Immature natural killer cell (primary cell): ENCODE measurements around the gene U2AF1L4. TPM values are rescaled to one million over a fixed set of nuclear protein-coding genes. Genes with fewer than 3 reads are reported as not detected.
A peak's percentile ranks its signal among the peaks of the same experiment; 100 is the strongest.

ENCODE experiments used
- DNase-seq, 3 donors: peaks; one replicate each; pipeline ENCODE4 v3.0.0; 2022; ENCODE audit warnings: mixed read lengths in 1 of 3
- H3K27ac Mint-ChIP-seq, 6 donors: one replicate each; pipeline ENCODE4 v1.8.0; 2020; ENCODE audit warnings: mixed read lengths in 6 of 6, mild to moderate bottlenecking in 5 of 6, inconsistent platforms in 4 of 6, moderate library complexity in 3 of 6
- H3K27me3 Mint-ChIP-seq, 3 donors: one replicate each; pipeline ENCODE4 v1.8.0; 2020 to 2021; ENCODE audit warnings: low read depth in 3 of 3, mild to moderate bottlenecking in 3 of 3, mixed read lengths in 3 of 3, moderate library complexity in 3 of 3, inconsistent platforms in 1 of 3
- H3K36me3 Mint-ChIP-seq, 3 donors: one replicate each; pipeline ENCODE4 v1.8.0; 2020; ENCODE audit warnings: mixed read lengths in 3 of 3, inconsistent platforms in 2 of 3, mild to moderate bottlenecking in 2 of 3
- H3K4me1 Mint-ChIP-seq, 2 donors: one replicate each; pipeline ENCODE4 v1.8.0; 2020; ENCODE audit warnings: inconsistent platforms in 2 of 2, mild to moderate bottlenecking in 2 of 2, mixed read lengths in 2 of 2, moderate library complexity in 1 of 2
- H3K4me3 Mint-ChIP-seq, 5 donors: one replicate each; pipeline ENCODE4 v1.8.0; 2020; ENCODE audit warnings: mild to moderate bottlenecking in 5 of 5, mixed read lengths in 5 of 5, inconsistent platforms in 3 of 5, moderate library complexity in 3 of 5
- H3K9me3 Mint-ChIP-seq, 6 donors: one replicate each; pipeline ENCODE4 v1.8.0; 2020; ENCODE audit warnings: mild to moderate bottlenecking in 6 of 6, mixed read lengths in 6 of 6, inconsistent platforms in 4 of 6, moderate library complexity in 3 of 6
- polyA plus RNA-seq, 3 donors: library from polyadenylated mRNA; unstranded; fragments of 300-500 nt; fragmentation: Illumina TruSeq; gene quantifications; one replicate each; pipeline ENCODE4 v1.2.3, GENCODE V29; 2021

Gene U2AF1L4
- polyA plus RNA-seq, 3 donors from 2014 or later = 11.8 to 21.4 (median 15.8) TPM

DNA sequence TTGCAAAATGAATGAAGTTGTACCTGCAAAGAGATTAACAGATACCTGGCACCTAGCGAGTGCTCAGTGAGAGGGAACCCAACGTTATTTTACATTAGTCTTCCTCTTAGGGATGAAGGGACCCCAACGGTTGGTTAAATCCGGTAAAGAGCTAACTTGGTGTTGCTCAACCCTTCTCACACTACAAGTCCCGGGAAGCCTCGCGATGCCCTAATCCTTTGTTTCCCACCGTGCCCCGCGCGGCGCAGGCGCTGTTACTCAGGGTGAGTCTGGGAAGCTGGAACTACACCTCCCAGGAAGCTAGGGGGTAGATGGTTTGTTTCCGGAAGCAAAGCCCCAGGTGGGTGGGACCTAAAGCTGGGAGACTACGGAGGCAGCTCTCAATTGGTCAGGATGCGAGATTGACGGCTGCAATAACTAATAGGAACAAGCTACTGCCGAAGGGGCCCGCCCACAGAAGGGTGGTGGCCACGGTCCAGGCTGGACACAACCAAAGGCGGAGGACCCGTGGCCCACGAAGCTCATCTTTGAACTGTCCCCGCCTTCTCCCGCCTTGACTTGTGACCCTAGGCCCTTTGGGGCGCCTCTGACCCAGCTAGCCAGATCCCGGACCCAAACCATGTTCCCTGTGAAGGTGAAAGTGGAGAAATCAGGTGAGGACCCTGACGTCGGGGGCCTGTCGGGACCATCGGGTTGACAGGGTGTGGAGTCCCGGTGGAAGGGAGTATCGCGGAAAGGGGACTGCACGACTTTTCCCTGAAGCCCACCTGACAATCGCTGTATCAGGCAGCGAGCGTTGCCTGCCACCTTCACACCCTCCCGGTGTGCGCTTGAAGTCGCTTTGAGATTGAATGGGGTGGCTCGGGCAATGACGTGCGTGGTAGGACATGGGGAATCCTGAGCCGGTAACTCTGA is 3.1 kb upstream of the U2AF1L4 start, which contains the start of gene LIN37:
Gene LIN37 (plus strand): TSS at position 471 of the 915 bp plus-strand sequence. CDS start 149 bp downstream, at position 620.
- peak; percentile 99 for DNase-seq
- H3K4me3 Mint-ChIP-seq = peak within 1 kb of the TSS; percentile 96 to 98 (median 96)
- H3K27me3 Mint-ChIP-seq = peaks cover 6 to 9% (median 7%) of the 10 kb centered on the region in 3 donors
- H3K9me3 Mint-ChIP-seq = no peaks in the 10 kb centered on the region
- peaks cover 47 to 54% of the 10 kb centered on the region in 2 donors for H3K4me1 Mint-ChIP-seq
- H3K36me3 Mint-ChIP-seq = peaks cover 0 to 5% (median 0%) of the 10 kb centered on the region in 3 donors
- peak within 1 kb of the TSS; percentile 83 to 95 (median 93) for H3K27ac Mint-ChIP-seq

DNA sequence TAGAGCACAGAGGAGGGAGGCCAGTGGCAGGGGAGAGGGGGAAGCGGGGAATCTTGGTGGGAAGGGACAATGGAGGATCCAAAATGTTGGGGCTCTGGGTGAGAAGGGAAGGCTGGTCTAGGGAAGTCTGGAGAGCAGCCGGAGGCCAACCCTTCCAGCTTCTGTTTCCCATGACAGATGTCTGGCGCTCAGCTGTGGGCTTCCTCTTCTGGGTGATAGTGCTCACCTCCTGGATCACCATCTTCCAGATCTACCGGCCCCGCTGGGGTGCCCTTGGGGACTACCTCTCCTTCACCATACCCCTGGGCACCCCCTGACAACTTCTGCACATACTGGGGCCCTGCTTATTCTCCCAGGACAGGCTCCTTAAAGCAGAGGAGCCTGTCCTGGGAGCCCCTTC is 1.3 kb upstream of the U2AF1L4 start:
- Mint-ChIP-seq H3K27ac (peak overlapping the region; percentile 81 to 100 (median 99)), H3K36me3 (peaks cover 0 to 5% (median 0%) of the 10 kb centered on the region in 3 donors), H3K9me3 (no peaks in the 10 kb centered on the region), H3K4me3 (peak overlapping the region; percentile 96 to 99 (median 98)), H3K4me1 (peaks cover 61 to 66% of the 10 kb centered on the region in 2 donors), H3K27me3 (peaks cover 9 to 10% (median 9%) of the 10 kb centered on the region in 3 donors)
- DNase-seq = no peak

DNA sequence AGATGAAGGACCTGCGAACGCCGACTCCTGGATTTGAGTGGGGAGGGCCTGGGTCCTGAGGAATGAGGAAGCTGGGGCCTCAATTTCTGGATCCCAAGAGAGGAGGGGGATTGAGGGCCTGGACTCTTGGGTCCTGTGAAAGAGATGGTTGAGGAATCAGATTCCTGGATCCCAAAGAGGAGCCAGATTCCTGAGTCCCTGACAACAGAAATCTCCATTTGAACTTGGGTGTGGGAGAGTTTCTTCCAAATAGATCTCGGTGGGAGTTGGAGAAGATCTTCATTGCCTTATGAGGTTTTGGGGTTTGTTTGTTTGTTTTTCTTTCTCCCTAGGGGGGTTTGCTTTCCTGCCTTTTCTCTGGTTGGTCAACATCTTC is 857 bp upstream of the U2AF1L4 start:
- no peaks in the 10 kb centered on the region for H3K9me3 Mint-ChIP-seq
- peak overlapping the region; percentile 98 to 100 (median 99) for H3K27ac Mint-ChIP-seq
- H3K36me3 Mint-ChIP-seq = peaks cover 0 to 5% (median 0%) of the 10 kb centered on the region in 3 donors
- H3K4me3 Mint-ChIP-seq = peak overlapping the region; percentile 96 to 99 (median 98)
- no peak for DNase-seq
- H3K4me1 Mint-ChIP-seq = peaks cover 61 to 67% of the 10 kb centered on the region in 2 donors
- peaks cover 9 to 10% (median 9%) of the 10 kb centered on the region in 3 donors for H3K27me3 Mint-ChIP-seq

DNA sequence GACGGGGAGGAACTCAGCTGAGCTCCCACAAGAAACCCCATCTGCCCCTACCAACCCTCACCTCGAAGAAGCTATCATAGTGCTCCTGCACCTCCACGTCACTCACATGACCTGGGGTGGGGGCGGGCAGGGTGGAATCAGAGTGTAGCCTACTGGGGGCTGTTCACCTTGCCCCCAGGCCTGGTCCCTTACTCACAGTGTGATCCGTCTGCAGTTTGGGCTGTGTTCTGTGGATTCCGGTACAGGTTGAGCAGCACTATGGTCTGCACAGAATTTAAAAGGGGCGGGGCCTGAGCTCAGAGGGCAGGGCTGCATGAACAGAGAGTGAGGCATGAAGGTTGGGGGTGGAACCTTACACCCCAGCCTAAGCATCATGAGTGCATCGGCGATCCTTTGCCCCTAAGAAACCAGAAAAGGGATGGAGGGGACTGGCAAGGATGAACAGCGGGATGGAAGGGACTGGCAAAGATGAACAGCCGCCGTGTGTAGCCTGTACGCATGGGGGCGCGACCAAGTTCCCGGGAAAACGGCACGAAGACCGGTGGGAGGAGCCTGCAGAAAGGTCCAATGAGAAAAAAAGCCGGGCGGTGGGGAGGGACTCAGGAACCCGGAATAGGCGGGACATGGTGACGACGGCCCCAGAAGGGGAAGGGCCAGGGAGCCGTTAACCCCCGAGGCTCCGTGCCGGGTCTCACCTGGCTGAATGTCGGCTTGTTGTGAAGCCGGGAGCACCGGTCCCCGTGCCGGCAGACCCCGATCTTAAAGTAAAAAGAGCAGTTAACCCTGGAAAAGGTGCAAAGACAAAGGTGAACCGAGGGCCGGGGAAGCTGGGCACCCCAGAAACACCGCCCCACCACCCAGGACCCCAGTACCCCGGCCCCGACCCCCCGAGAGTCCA is 539 bp downstream of the U2AF1L4 start:
- Mint-ChIP-seq H3K4me1 (peaks cover 66 to 75% of the 10 kb centered on the region in 2 donors), H3K27ac (peak overlapping the region; percentile 98 to 100 (median 99)), H3K9me3 (no peaks in the 10 kb centered on the region), H3K27me3 (peaks cover 13 to 14% (median 13%) of the 10 kb centered on the region in 3 donors), H3K4me3 (peak overlapping the region; percentile 96 to 99 (median 98)), H3K36me3 (peaks cover 0 to 5% (median 0%) of the 10 kb centered on the region in 3 donors)
- peak; percentile 93 to 95 (median 94) for DNase-seq

DNA sequence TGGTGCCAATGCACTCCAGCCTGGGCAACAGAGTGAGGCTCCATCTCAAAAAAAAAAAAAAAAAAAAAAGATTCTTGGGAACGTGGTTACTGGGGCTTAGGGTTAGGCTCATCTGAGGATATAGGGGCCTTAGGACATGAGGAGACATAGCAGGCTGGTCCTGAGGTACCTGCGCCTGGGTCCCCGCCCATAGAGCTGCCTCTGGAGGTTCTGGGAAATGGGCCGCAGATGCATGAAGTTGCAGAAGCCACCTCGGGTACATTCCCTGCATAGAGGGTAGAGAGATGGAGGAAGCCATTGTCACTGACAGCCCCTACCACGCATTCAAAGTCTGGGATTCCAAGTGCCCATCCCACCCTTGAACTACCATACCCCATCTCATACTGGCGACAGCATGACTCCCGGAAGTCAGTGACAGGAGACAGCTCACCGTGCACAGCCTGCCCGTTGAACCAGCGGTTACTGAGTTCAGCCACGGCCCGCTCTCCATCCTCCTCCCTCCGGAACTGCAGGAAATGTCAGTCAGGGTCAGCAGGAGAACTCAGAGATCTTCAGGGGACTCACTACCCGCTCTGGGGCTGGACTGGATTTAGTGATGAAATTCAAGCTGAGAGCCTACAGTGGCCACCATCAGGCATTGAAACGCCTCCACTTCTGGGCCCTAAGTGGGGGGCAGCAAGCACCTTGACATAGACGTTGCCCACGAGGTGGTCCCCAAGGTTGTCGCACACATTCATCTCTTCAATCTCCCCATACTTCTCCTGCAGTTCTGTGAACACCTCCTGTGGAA is 1.4 kb downstream of the U2AF1L4 start:
- H3K4me3 Mint-ChIP-seq = peak overlapping the region; percentile 96 to 99 (median 98)
- no peak for DNase-seq
- peaks cover 67 to 68% of the 10 kb centered on the region in 2 donors for H3K4me1 Mint-ChIP-seq
- peaks cover 0 to 5% (median 0%) of the 10 kb centered on the region in 3 donors for H3K36me3 Mint-ChIP-seq
- H3K9me3 Mint-ChIP-seq = no peaks in the 10 kb centered on the region
- peaks cover 13 to 14% (median 13%) of the 10 kb centered on the region in 3 donors for H3K27me3 Mint-ChIP-seq
- H3K27ac Mint-ChIP-seq = peak overlapping the region; percentile 98 to 100 (median 99)

DNA sequence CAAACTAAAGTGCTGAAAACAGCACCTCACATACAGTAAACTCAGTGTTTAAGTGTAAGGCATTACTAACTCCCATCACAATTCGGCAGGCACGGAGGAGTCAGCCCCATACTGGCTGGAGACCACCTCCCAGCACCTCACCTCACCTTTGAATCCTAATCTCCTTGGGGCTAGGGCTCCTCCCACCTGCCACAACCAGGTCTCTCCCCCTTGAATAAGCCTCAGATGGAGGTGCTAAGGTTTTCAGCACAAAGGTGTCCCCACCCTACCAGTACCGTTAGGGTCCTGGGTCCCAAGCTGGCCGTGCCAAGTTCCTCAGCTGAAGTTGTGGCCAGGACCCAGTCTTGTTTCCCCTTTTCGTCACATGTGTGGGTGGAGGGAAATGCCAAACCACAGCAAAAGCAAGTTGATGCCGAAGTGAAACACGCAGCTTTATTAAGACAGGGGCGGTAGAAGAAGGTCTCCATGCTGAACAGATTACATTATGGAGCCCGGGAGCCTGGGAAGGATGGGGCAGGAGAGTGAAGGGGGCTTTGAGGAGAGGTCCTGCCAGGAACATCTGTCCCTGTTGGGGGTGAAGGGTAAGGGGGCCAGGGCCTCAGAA is 3.0 kb downstream of the U2AF1L4 start, which contains the start of gene IGFLR1:
Gene IGFLR1 (minus strand): TSS at position 332 of the 604 bp plus-strand sequence. CDS start 1,272 bp downstream, outside the sequence.
- peak; percentile 62 to 65 (median 63) for DNase-seq
- Mint-ChIP-seq H3K4me1 (peaks cover 52 to 54% of the 10 kb centered on the region in 2 donors), H3K9me3 (no peaks in the 10 kb centered on the region)

DNA sequence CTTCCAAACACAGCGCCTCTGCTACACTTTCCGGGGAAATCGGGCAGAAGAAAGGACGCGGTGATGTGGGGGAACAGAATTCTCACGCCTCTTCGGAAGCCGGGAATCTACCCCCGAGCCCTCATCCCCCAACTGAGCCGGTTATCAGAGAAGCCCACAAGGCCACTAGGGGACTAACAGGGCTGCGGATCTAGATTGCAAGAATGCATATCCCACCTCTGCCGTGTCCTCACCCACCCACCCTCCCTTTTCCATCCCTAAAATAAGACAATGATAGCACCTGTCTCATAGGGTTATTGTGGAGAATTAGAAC is 4.1 kb downstream of the U2AF1L4 start:
- DNase-seq = no peak
- H3K27me3 Mint-ChIP-seq = peaks cover 10 to 14% (median 13%) of the 10 kb centered on the region in 3 donors
- H3K4me1 Mint-ChIP-seq = peaks cover 44 to 48% of the 10 kb centered on the region in 2 donors
- H3K4me3 Mint-ChIP-seq = peak overlapping the region; percentile 87 to 98 (median 94)
- H3K36me3 Mint-ChIP-seq = peaks cover 0 to 5% (median 3%) of the 10 kb centered on the region in 3 donors
- H3K27ac Mint-ChIP-seq = peak overlapping the region; percentile 85 to 95 (median 93)
- no peaks in the 10 kb centered on the region for H3K9me3 Mint-ChIP-seq

More for the DNA sequence above, 3.0 kb downstream of the U2AF1L4 start, which contains the start of gene IGFLR1:
- H3K27ac Mint-ChIP-seq = peak within 1 kb of the TSS; percentile 90 to 98 (median 95)
- H3K27me3 Mint-ChIP-seq = peaks cover 10 to 14% (median 13%) of the 10 kb centered on the region in 3 donors
- H3K36me3 Mint-ChIP-seq = peaks cover 0 to 5% (median 0%) of the 10 kb centered on the region in 3 donors
- peak within 1 kb of the TSS; percentile 87 to 98 (median 92) for H3K4me3 Mint-ChIP-seq

DNA sequence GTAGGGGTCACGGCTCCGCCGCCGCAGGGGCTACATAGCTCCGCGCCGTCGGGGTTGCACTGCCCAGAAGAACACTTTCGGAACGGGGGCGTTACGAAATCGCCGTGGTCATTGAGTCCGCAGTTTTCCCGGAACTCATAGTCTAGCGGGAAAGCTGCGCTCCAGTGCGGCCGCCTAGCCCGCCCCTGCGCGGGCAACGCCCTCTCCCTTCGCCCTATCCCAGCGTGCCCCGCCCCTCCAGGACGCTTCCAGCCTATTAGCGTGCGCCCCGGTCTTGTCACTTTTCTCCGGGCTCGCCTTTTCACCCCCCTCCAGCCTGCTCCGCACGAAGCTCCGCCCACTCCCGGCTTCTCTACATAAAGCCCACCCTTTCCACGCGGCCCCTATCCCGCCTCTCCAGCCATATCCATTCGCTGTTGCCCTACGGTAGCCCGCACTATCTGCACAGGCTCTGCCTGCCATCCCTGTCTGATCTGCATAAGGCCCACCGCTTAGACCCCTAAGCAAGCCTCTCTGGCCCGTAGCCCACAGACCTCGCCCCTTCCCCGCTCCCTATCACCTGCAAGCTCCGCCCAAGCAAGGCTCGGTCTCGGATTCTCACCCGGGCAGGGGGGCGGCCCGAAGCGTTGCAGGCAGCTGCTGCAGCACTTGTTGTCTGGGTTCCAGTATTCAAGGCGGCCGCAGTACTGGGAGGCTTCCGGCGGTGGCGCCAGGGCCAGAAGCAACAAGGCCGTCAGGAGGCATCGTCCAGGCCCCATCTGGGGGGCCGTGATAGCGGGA is 4.6 kb downstream of the U2AF1L4 start:
- DNase-seq = peak; percentile 92 to 93 (median 92)
- Mint-ChIP-seq H3K27me3 (peaks cover 10 to 14% (median 13%) of the 10 kb centered on the region in 3 donors), H3K9me3 (no peaks in the 10 kb centered on the region), H3K4me3 (peak overlapping the region; percentile 87 to 97 (median 94)), H3K4me1 (peaks cover 39 to 42% of the 10 kb centered on the region in 2 donors), H3K27ac (peak overlapping the region; percentile 85 to 94 (median 91)), H3K36me3 (peaks cover 0 to 5% (median 5%) of the 10 kb centered on the region in 3 donors)

DNA sequence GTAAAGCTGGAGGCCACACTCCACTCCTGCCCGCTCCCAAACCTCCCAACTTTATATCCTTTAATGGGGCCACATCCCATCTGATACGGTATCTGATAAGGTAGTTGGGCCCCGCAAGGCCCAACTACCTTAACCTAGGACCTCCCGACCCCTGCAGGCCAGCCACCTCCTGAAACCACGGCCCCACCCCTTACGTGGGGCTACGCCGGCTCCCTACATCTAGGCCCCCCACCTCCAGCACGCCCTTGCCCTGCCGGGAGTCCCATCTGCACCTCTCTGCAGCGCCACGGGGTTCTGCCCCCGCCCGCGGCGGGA is 5.2 kb downstream of the U2AF1L4 start:
- H3K4me1 Mint-ChIP-seq = peaks cover 34 to 38% of the 10 kb centered on the region in 2 donors

DNA sequence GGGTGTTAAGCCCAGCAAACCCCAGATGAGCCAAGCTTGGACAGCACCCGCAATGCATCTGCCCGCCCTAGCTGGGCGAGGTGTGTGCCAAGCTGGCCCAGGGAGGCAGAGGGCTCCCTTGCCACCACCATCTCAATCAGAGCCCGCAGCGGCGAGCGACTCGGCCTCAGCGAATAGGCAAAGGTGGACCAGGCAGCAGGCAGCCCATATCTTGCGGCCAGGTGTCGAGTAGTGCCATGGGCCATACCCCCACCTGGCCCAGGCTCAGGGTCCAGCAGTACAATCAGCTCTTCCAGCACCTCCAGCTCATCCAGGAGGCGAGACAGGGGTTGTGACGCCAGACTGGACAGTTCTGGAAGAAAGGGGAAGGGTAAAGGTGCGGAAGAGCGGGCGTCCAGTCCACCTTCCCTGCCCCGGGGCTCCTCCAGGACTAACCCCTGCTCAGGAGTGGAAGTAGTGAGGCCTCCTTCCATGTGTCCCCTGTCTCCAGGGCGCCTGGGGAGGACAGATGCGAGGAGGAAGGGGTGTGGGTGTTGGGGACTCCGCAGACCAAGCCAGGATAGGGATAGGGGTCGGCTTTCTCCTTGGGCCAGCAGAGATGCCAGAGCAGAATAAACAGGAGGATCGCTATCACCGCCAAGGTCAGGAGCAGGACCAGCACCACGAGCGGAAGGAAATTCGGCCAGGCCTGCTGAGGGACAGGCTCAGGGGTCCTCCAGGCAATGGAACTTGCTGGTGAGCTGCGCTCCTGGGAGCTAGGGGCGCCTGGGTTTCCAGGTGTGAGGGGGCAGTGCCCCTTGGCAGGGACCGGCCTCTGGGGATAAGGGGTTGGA is 5.7 kb downstream of the U2AF1L4 start:
- peak overlapping the region; percentile 49 to 97 (median 87) for H3K4me3 Mint-ChIP-seq
- H3K36me3 Mint-ChIP-seq = peaks cover 0 to 7% (median 5%) of the 10 kb centered on the region in 3 donors
- peaks cover 31 to 34% of the 10 kb centered on the region in 2 donors for H3K4me1 Mint-ChIP-seq
- DNase-seq = no peak
- no peaks in the 10 kb centered on the region for H3K9me3 Mint-ChIP-seq
- peak overlapping the region in 2 of 6 donors; percentile 34 to 45 for H3K27ac Mint-ChIP-seq
- peaks cover 4 to 9% (median 6%) of the 10 kb centered on the region in 3 donors for H3K27me3 Mint-ChIP-seq

More for the DNA sequence above, 5.2 kb downstream of the U2AF1L4 start:
- Mint-ChIP-seq H3K4me3 (peak overlapping the region; percentile 87 to 97 (median 94)), H3K27ac (peak overlapping the region in 3 of 6 donors; percentile 36 to 94 (median 90)), H3K36me3 (peaks cover 0 to 7% (median 5%) of the 10 kb centered on the region in 3 donors), H3K27me3 (peaks cover 7 to 12% (median 8%) of the 10 kb centered on the region in 3 donors), H3K9me3 (no peaks in the 10 kb centered on the region)
- no peak for DNase-seq

DNA sequence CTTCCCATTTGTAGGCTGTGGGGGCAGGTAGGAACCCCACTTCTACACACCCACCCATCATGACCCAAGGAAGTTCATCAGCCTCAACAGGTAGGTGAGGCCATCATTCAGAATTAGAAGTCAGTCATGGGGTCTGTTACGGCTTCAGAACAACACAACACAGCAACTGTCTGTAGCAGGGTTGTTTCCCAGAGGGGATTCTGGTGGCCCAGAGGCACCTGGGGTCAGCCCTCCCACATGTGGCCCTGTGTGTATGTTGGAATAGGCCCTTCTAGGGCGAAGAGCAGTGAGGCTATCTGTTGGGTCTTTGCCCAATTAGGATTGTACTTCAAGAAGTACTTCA is 6.4 kb downstream of the U2AF1L4 start:
- Mint-ChIP-seq H3K27ac (peak overlapping the region in 3 of 6 donors; percentile 28 to 48 (median 45)), H3K4me1 (peaks cover 24 to 28% of the 10 kb centered on the region in 2 donors), H3K36me3 (peaks cover 0 to 11% (median 5%) of the 10 kb centered on the region in 3 donors), H3K9me3 (no peaks in the 10 kb centered on the region), H3K27me3 (peaks cover 6 to 9% (median 7%) of the 10 kb centered on the region in 3 donors), H3K4me3 (peak overlapping the region in 3 of 5 donors; percentile 30 to 94 (median 54))
- no peak for DNase-seq
